Measurements from ENCODE around the gene COX6B1. TPM values are rescaled to one million over a fixed set of nuclear protein-coding genes. Genes with fewer than 3 reads are reported as not detected.

Gene COX6B1
- total RNA-seq, 3 donors from 2014 or later (not counting 1 experiment from before 2014, with no cell fraction given) = 213 to 247 (median 215) TPM

- Histone ChIP-seq H3K4me3 (ENCODE audit: low read length) (peak overlapping the region; percentile 69), H3K36me3 (ENCODE audit: control insufficient read depth, insufficient read depth, low read length) (no peaks in the 10 kb centered on the region), H3K4me1 (ENCODE audit: control insufficient read depth, insufficient read depth, low read length) (peaks cover 44% of the 10 kb centered on the region), H3K27ac (ENCODE audit: low read length) (peak overlapping the region; percentile 75), H3K27me3 (ENCODE audit: control insufficient read depth, insufficient read depth, low read length) (no peaks in the 10 kb centered on the region), H3K9me3 (ENCODE audit: control insufficient read depth, insufficient read depth, low read length) (no peaks in the 10 kb centered on the region)
- Mint-ChIP-seq H3K4me1 (peaks cover 17 to 24% of the 10 kb centered on the region in 2 donors), H3K27me3 (ENCODE audit: low read depth in 2 of 2) (no peaks in the 10 kb centered on the region), H3K4me3 (peak overlapping the region; percentile 88), H3K9me3 (no peaks in the 10 kb centered on the region), H3K27ac (peak overlapping the region; percentile 64 to 89), H3K36me3 (no peaks in the 10 kb centered on the region)
- intact Hi-C loops (cut with micrococcal nuclease) = loop anchor here (1.0 to 5.0 kb wide), 4 partner anchors 15 to 114 kb away; partner anchors contain the start of genes HAUS5, HSPB6, PROSER3 and TMEM147
- peak; percentile 77 to 87 for DNase-seq
- peak; percentile 42 to 68 (median 44) for ATAC-seq
- no peak for TF ChIP-seq CTCF (IDR thresholded peaks at IDR 0.05)
- WGBS (ENCODE audit: insufficient coverage) = under 1% methylated on average over 69 of the region's 69 CpGs
Measured at GRCh38 chr19:35643255-35644205, 4.6 kb upstream of the COX6B1 start.

- H3K4me1 Mint-ChIP-seq = peaks cover 24 to 31% of the 10 kb centered on the region in 2 donors
Measured at GRCh38 chr19:35644206-35644986, 3.7 kb upstream of the COX6B1 start.

GRCh38 chr19:35644987-35645679 lies 3.0 kb upstream of the COX6B1 start:
- ATAC-seq (no peak), DNase-seq (peak; percentile 40 to 80)
- Mint-ChIP-seq H3K27ac (peak overlapping the region; percentile 64 to 89), H3K4me1 (peaks cover 24 to 31% of the 10 kb centered on the region in 2 donors), H3K9me3 (no peaks in the 10 kb centered on the region), H3K27me3 (ENCODE audit: low read depth in 2 of 2) (no peaks in the 10 kb centered on the region), H3K4me3 (peak overlapping the region; percentile 88), H3K36me3 (no peaks in the 10 kb centered on the region)
- Histone ChIP-seq H3K4me3 (ENCODE audit: low read length) (peak overlapping the region; percentile 69), H3K9me3 (ENCODE audit: control insufficient read depth, insufficient read depth, low read length) (no peaks in the 10 kb centered on the region), H3K4me1 (ENCODE audit: control insufficient read depth, insufficient read depth, low read length) (peaks cover 54% of the 10 kb centered on the region), H3K36me3 (ENCODE audit: control insufficient read depth, insufficient read depth, low read length) (no peaks in the 10 kb centered on the region), H3K27me3 (ENCODE audit: control insufficient read depth, insufficient read depth, low read length) (no peaks in the 10 kb centered on the region), H3K27ac (ENCODE audit: low read length) (peak overlapping the region; percentile 55)
- WGBS (ENCODE audit: insufficient coverage) = 22% methylated on average over 18 of the region's 20 CpGs
- intact Hi-C loops (cut with micrococcal nuclease) = loop anchor here (1.0 to 5.0 kb wide), 4 partner anchors 17 to 112 kb away; partner anchors contain the start of genes HAUS5, HSPB6, PROSER3 and TMEM147
- TF ChIP-seq CTCF (IDR thresholded peaks at IDR 0.05) = no peak

More at GRCh38 chr19:35644206-35644986, 3.7 kb upstream of the COX6B1 start:
- Mint-ChIP-seq H3K4me3 (peak overlapping the region; percentile 88), H3K9me3 (no peaks in the 10 kb centered on the region), H3K27me3 (ENCODE audit: low read depth in 2 of 2) (no peaks in the 10 kb centered on the region), H3K36me3 (no peaks in the 10 kb centered on the region), H3K27ac (peak overlapping the region; percentile 64 to 89)
- Histone ChIP-seq H3K27ac (ENCODE audit: low read length) (peak overlapping the region; percentile 75), H3K4me3 (ENCODE audit: low read length) (peak overlapping the region; percentile 69), H3K27me3 (ENCODE audit: control insufficient read depth, insufficient read depth, low read length) (no peaks in the 10 kb centered on the region), H3K36me3 (ENCODE audit: control insufficient read depth, insufficient read depth, low read length) (no peaks in the 10 kb centered on the region), H3K4me1 (ENCODE audit: control insufficient read depth, insufficient read depth, low read length) (peaks cover 53% of the 10 kb centered on the region), H3K9me3 (ENCODE audit: control insufficient read depth, insufficient read depth, low read length) (no peaks in the 10 kb centered on the region)
- under 1% methylated on average over 60 of the region's 60 CpGs for WGBS (ENCODE audit: insufficient coverage)
- ATAC-seq (peak; percentile 76 to 92 (median 80)), DNase-seq (peak; percentile 85 to 97)
- intact Hi-C loops (cut with micrococcal nuclease) = loop anchor here (1.0 to 5.0 kb wide), 4 partner anchors 16 to 113 kb away; partner anchors contain the start of genes HAUS5, HSPB6, PROSER3 and TMEM147
- TF ChIP-seq CTCF (IDR thresholded peaks at IDR 0.05) = no peak
